ENCODE data around the gene PTPRD.

DNA sequence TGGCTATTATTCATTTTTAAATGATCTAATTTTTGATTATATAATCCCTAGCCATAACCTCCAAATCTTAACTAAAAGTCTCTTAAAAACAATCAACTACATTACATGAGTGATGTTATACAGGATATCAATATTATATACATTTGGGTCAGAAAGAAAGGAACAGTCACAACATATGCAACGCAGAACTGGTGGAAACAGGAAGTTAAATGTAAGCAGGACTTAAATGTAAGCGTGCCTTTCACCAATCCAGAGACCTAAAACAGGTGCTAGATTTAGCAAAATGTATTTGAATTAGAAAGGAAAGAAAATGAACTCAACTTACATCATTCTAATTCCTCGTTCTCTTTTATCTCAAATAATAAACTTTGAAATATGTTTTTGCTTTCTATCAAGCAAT lies 738.5 kb downstream of the PTPRD start:
- TF ChIP-seq, protein P1, sequence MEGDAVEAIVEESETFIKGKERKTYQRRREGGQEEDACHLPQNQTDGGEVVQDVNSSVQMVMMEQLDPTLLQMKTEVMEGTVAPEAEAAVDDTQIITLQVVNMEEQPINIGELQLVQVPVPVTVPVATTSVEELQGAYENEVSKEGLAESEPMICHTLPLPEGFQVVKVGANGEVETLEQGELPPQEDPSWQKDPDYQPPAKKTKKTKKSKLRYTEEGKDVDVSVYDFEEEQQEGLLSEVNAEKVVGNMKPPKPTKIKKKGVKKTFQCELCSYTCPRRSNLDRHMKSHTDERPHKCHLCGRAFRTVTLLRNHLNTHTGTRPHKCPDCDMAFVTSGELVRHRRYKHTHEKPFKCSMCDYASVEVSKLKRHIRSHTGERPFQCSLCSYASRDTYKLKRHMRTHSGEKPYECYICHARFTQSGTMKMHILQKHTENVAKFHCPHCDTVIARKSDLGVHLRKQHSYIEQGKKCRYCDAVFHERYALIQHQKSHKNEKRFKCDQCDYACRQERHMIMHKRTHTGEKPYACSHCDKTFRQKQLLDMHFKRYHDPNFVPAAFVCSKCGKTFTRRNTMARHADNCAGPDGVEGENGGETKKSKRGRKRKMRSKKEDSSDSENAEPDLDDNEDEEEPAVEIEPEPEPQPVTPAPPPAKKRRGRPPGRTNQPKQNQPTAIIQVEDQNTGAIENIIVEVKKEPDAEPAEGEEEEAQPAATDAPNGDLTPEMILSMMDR (conservative IDR thresholded peaks at IDR 0.05 in 1 of 2, IDR thresholded peaks at IDR 0.05 in 1 of 2; ENCODE audit: low read depth in 1 of 2, low read length in 2 of 2): no peak
- TF ChIP-seq EZH2 (IDR thresholded peaks at IDR 0.05; ENCODE audit: low read length, missing control alignments): no peak

All from fibroblast of lung (primary cell).